ENCODE data around the gene GATA2. TPM values are rescaled to one million over a fixed set of nuclear protein-coding genes. Genes with fewer than 3 reads are reported as not detected.

Gene GATA2
- total RNA-seq, 1 donor from 2014 or later = 37.9 TPM

GRCh38 chr3:128476659-128477058, 16.3 kb downstream of the GATA2 start:
- no peak for DNase-seq (ENCODE audit: low spot score)
- no peak for TF ChIP-seq CTCF (IDR thresholded peaks at IDR 0.05; ENCODE audit: unreplicated experiment)
- no peaks in the 10 kb centered on the region for H3K9me3 Mint-ChIP-seq (ENCODE audit: unreplicated experiment)
- H3K36me3 Mint-ChIP-seq (ENCODE audit: low read depth, unreplicated experiment) = peaks cover 25% of the 10 kb centered on the region
- peaks cover 25% of the 10 kb centered on the region for H3K4me1 Mint-ChIP-seq (ENCODE audit: unreplicated experiment)
- H3K4me3 Mint-ChIP-seq (ENCODE audit: unreplicated experiment) = no peak overlapping the region
- peaks cover 3% of the 10 kb centered on the region for H3K27me3 Mint-ChIP-seq (ENCODE audit: unreplicated experiment)
- no peak overlapping the region for H3K27ac Mint-ChIP-seq (ENCODE audit: unreplicated experiment)

- Mint-ChIP-seq H3K4me1 (ENCODE audit: unreplicated experiment) (peaks cover 14% of the 10 kb centered on the region), H3K27me3 (ENCODE audit: unreplicated experiment) (peaks cover 3% of the 10 kb centered on the region), H3K27ac (ENCODE audit: unreplicated experiment) (no peak overlapping the region), H3K36me3 (ENCODE audit: low read depth, unreplicated experiment) (peaks cover 18% of the 10 kb centered on the region), H3K4me3 (ENCODE audit: unreplicated experiment) (no peak overlapping the region), H3K9me3 (ENCODE audit: unreplicated experiment) (no peaks in the 10 kb centered on the region)
- no peak for TF ChIP-seq CTCF (IDR thresholded peaks at IDR 0.05; ENCODE audit: unreplicated experiment)
- DNase-seq (ENCODE audit: low spot score) = no peak
Measured at GRCh38 chr3:128475355-128475754, 17.6 kb downstream of the GATA2 start.

GRCh38 chr3:128473737-128474136, 19.3 kb downstream of the GATA2 start:
- Mint-ChIP-seq H3K27me3 (ENCODE audit: unreplicated experiment) (peaks cover 3% of the 10 kb centered on the region), H3K27ac (ENCODE audit: unreplicated experiment) (no peak overlapping the region)

GRCh38 chr3:128473180-128473519, 19.9 kb downstream of the GATA2 start:
- Mint-ChIP-seq H3K27me3 (ENCODE audit: unreplicated experiment) (peaks cover 3% of the 10 kb centered on the region), H3K36me3 (ENCODE audit: low read depth, unreplicated experiment) (peaks cover 6% of the 10 kb centered on the region), H3K9me3 (ENCODE audit: unreplicated experiment) (no peaks in the 10 kb centered on the region), H3K4me3 (ENCODE audit: unreplicated experiment) (no peak overlapping the region), H3K27ac (ENCODE audit: unreplicated experiment) (no peak overlapping the region), H3K4me1 (ENCODE audit: unreplicated experiment) (peaks cover 4% of the 10 kb centered on the region)
- TF ChIP-seq CTCF (IDR thresholded peaks at IDR 0.05; ENCODE audit: unreplicated experiment) = no peak
- DNase-seq (ENCODE audit: low spot score) = no peak

More at GRCh38 chr3:128473737-128474136, 19.3 kb downstream of the GATA2 start:
- H3K36me3 Mint-ChIP-seq (ENCODE audit: low read depth, unreplicated experiment) = peaks cover 11% of the 10 kb centered on the region
- no peak overlapping the region for H3K4me3 Mint-ChIP-seq (ENCODE audit: unreplicated experiment)
- peaks cover 4% of the 10 kb centered on the region for H3K4me1 Mint-ChIP-seq (ENCODE audit: unreplicated experiment)
- H3K9me3 Mint-ChIP-seq (ENCODE audit: unreplicated experiment) = no peaks in the 10 kb centered on the region
- no peak for DNase-seq (ENCODE audit: low spot score)
- TF ChIP-seq CTCF (IDR thresholded peaks at IDR 0.05; ENCODE audit: unreplicated experiment) = no peak

GRCh38 chr3:128472449-128473179, 20.4 kb downstream of the GATA2 start:
- no peak for TF ChIP-seq CTCF (IDR thresholded peaks at IDR 0.05; ENCODE audit: unreplicated experiment)
- Mint-ChIP-seq H3K36me3 (ENCODE audit: low read depth, unreplicated experiment) (peaks cover under 1% of the 10 kb centered on the region), H3K27me3 (ENCODE audit: unreplicated experiment) (peaks cover 3% of the 10 kb centered on the region), H3K27ac (ENCODE audit: unreplicated experiment) (no peak overlapping the region), H3K9me3 (ENCODE audit: unreplicated experiment) (no peaks in the 10 kb centered on the region), H3K4me1 (ENCODE audit: unreplicated experiment) (peaks cover 4% of the 10 kb centered on the region), H3K4me3 (ENCODE audit: unreplicated experiment) (no peak overlapping the region)
- no peak for DNase-seq (ENCODE audit: low spot score)
